Subcutaneous abdominal adipose tissue (tissue), 5 donors: ENCODE results near the gene RABIF.

ENCODE experiments used
- H3K27ac ChIP-seq: one replicate; pipeline ENCODE4 v1.7.0; 2013; ENCODE audit warnings: low read depth, mild to moderate bottlenecking, inconsistent platforms, low read length, moderate library complexity
- H3K27me3 ChIP-seq, 5 donors: one replicate each; pipeline ENCODE4 v1.7.0; 2013; ENCODE audit warnings: low read length in 5 of 5, inconsistent platforms in 1 of 5; ENCODE audit not compliant: control insufficient read depth in 5 of 5, insufficient read depth in 4 of 5
- H3K36me3 ChIP-seq, 5 donors: one replicate each; pipeline ENCODE4 v1.7.0; 2013; ENCODE audit warnings: low read length in 5 of 5; ENCODE audit not compliant: control insufficient read depth in 5 of 5, insufficient read depth in 5 of 5
- H3K4me1 ChIP-seq, 5 donors: one replicate each; pipeline ENCODE4 v1.7.0; 2013; ENCODE audit warnings: low read length in 5 of 5, mild to moderate bottlenecking in 3 of 5, moderate library complexity in 1 of 5; ENCODE audit not compliant: control insufficient read depth in 5 of 5, insufficient read depth in 5 of 5
- H3K4me3 ChIP-seq, 5 donors: one replicate each; pipeline ENCODE4 v1.7.0; 2013; ENCODE audit warnings: low read length in 5 of 5, low read depth in 1 of 5
- H3K9ac ChIP-seq, 5 donors: one replicate each; pipeline ENCODE4 v1.7.0; 2013; ENCODE audit warnings: low read length in 5 of 5, mild to moderate bottlenecking in 4 of 5, moderate library complexity in 3 of 5
- H3K9me3 ChIP-seq, 5 donors: one replicate each; pipeline ENCODE4 v1.7.0; 2013; ENCODE audit warnings: low read length in 5 of 5; ENCODE audit not compliant: control insufficient read depth in 5 of 5
- donor health status: healthy.
- donor health status: healthy.
- donor health status: healthy.
- donor health status: healthy.
- donor health status: healthy.

RABIF gene

DNA sequence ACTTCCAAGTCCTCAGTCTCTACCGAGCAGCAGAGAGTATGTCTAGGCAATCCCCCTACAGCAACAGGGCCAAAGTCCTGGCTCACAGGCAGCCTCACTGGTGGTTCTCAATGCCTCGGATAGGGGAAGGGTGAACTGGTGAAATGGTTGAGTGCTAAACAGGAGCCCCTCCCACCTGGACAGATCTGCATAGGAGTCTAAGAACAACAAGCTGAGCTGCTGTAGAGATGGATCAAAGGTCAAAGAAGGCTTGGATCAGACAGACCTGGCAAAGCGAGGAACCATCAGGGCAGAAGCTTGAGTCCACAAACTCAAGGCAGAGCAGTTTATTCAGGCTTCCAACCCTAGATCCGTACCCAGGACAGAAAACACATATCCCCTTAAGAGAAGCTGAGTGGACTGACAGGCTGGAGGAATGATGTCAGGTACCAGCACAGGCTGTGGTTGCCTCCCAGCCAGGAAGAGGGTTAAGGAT lies 31.8 kb downstream of the RABIF start:
- H3K27me3 ChIP-seq, result no peaks in the 10 kb centered on the region
- no peaks in the 10 kb centered on the region for H3K9me3 ChIP-seq
- no peaks in the 10 kb centered on the region for H3K36me3 ChIP-seq
- H3K4me1 ChIP-seq, result peaks cover 0 to 26% (median 25%) of the 10 kb centered on the region in 5 donors
- no peak overlapping the region for H3K9ac ChIP-seq
- no peak overlapping the region for H3K4me3 ChIP-seq
- H3K27ac ChIP-seq, result no peak overlapping the region

- no peaks in the 10 kb centered on the region for H3K27me3 ChIP-seq
- peaks cover 0 to 19% (median 14%) of the 10 kb centered on the region in 5 donors for H3K4me1 ChIP-seq
- H3K27ac ChIP-seq, result no peak overlapping the region
- H3K9me3 ChIP-seq, result no peaks in the 10 kb centered on the region
- no peak overlapping the region for H3K9ac ChIP-seq
- H3K4me3 ChIP-seq, result no peak overlapping the region
- H3K36me3 ChIP-seq, result no peaks in the 10 kb centered on the region
Measured at GRCh38 chr1:202856014-202856413, 32.9 kb downstream of the RABIF start.

DNA sequence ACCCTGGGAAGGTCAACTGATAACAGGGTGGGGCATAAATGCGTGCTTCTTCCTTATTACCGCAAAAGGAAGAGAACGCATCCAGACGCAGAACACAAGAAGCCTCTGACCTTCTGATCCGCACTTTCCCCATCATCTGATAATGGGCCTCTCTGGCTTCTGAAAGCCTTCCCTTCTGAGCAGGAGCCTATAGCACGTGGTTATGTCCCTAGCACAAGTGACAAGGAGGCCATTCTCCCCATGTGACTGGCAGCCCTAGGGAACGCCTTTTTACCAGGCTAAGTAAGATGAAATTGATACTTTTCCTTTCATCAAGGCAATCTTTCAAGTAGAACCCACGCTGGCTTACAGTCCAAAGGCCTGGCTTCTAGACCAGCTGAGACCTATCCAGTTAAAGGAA lies 34.2 kb downstream of the RABIF start:
- Histone ChIP-seq H3K9me3 (no peaks in the 10 kb centered on the region), H3K27ac (no peak overlapping the region), H3K9ac (no peak overlapping the region), H3K36me3 (no peaks in the 10 kb centered on the region), H3K4me3 (no peak overlapping the region), H3K4me1 (peaks cover 1 to 18% (median 9%) of the 10 kb centered on the region in 5 donors), H3K27me3 (no peaks in the 10 kb centered on the region)

- Histone ChIP-seq H3K4me3 (no peak overlapping the region), H3K36me3 (no peaks in the 10 kb centered on the region), H3K9me3 (no peaks in the 10 kb centered on the region), H3K27ac (no peak overlapping the region), H3K9ac (no peak overlapping the region), H3K27me3 (no peaks in the 10 kb centered on the region), H3K4me1 (peaks cover 0 to 5% (median 0%) of the 10 kb centered on the region in 5 donors)
Measured at GRCh38 chr1:202852163-202852904, 36.6 kb downstream of the RABIF start.

GRCh38 chr1:202850593-202851362 lies 38.2 kb downstream of the RABIF start:
- no peaks in the 10 kb centered on the region for H3K9me3 ChIP-seq
- H3K36me3 ChIP-seq, result no peaks in the 10 kb centered on the region
- H3K4me1 ChIP-seq, result peaks cover 0 to 5% (median 0%) of the 10 kb centered on the region in 5 donors
- H3K9ac ChIP-seq, result no peak overlapping the region
- H3K4me3 ChIP-seq, result no peak overlapping the region
- no peak overlapping the region for H3K27ac ChIP-seq
- no peaks in the 10 kb centered on the region for H3K27me3 ChIP-seq

- Histone ChIP-seq H3K27me3 (peaks cover 0 to 5% (median 0%) of the 10 kb centered on the region in 5 donors), H3K9ac (no peak overlapping the region), H3K27ac (no peak overlapping the region), H3K36me3 (no peaks in the 10 kb centered on the region), H3K4me1 (peaks cover 0 to 5% (median 0%) of the 10 kb centered on the region in 5 donors), H3K9me3 (no peaks in the 10 kb centered on the region), H3K4me3 (no peak overlapping the region)
Measured at GRCh38 chr1:202848191-202848542, 40.8 kb downstream of the RABIF start.

- H3K9me3 ChIP-seq, result no peaks in the 10 kb centered on the region
- H3K27me3 ChIP-seq, result peaks cover 0 to 5% (median 0%) of the 10 kb centered on the region in 5 donors
- no peaks in the 10 kb centered on the region for H3K4me1 ChIP-seq
- no peak overlapping the region for H3K4me3 ChIP-seq
- H3K27ac ChIP-seq, result no peak overlapping the region
- H3K36me3 ChIP-seq, result no peaks in the 10 kb centered on the region
- no peak overlapping the region for H3K9ac ChIP-seq
Measured at GRCh38 chr1:202844935-202845334, 44.0 kb downstream of the RABIF start.

- Histone ChIP-seq H3K9ac (no peak overlapping the region), H3K9me3 (no peaks in the 10 kb centered on the region), H3K36me3 (no peaks in the 10 kb centered on the region), H3K27me3 (peaks cover 0 to 5% (median 0%) of the 10 kb centered on the region in 5 donors), H3K4me1 (no peaks in the 10 kb centered on the region), H3K4me3 (no peak overlapping the region), H3K27ac (no peak overlapping the region)
Measured at GRCh38 chr1:202844259-202844658, 44.7 kb downstream of the RABIF start.

DNA sequence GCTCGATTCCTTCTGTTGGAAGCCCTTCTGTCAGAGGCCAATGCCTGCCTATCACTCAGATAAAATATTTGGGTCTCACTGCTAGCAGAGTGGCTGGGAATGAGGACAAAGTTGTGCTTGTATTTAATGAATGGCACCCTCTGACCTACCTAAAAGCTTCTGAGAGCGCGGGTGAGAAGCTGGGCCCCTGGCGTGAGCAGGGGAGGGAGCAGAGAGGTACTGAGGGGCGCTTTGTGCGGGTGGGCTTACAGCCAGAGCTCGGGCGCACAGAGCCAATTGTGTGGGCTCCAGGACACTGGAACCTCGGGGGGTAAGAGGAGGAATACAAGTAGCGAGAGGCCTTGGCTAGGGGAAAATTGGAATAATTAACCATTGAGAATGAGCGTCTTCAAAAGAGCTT lies 45.9 kb downstream of the RABIF start:
- H3K9me3 ChIP-seq, result no peaks in the 10 kb centered on the region
- no peaks in the 10 kb centered on the region for H3K4me1 ChIP-seq

DNA sequence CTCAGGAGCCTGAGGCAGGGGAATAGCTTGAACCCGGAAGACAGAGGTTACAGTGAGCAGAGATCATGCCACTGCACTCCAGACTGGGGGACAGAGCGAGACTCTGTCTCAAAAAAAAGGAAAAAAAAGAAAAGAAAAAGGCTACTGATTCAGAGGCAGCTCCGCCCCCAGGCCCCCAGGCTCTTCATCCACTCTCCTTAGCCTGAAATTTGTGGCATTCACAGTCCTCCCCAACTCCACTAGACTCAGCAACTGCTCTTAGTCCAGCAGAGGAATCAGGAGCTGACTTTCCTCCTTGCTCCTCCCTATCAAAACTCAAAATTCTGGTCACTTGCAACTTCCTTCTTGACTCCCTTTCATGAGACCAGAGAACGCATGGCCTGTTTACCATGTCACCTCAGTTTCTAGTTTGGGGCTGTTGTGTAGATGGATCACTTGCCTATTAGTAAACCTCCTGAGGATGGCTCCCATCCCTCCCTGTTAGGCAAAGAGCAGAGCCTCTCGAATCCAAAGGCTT lies 51.1 kb downstream of the RABIF start:
- H3K9ac ChIP-seq, result no peak overlapping the region
- no peak overlapping the region for H3K4me3 ChIP-seq
- H3K27me3 ChIP-seq, result peaks cover 0 to 9% (median 3%) of the 10 kb centered on the region in 5 donors
- no peaks in the 10 kb centered on the region for H3K4me1 ChIP-seq
- H3K27ac ChIP-seq, result no peak overlapping the region
- H3K9me3 ChIP-seq, result no peaks in the 10 kb centered on the region
- no peaks in the 10 kb centered on the region for H3K36me3 ChIP-seq

More for the DNA sequence above, 45.9 kb downstream of the RABIF start:
- H3K27me3 ChIP-seq, result peaks cover 0 to 5% (median 0%) of the 10 kb centered on the region in 5 donors
- H3K27ac ChIP-seq, result no peak overlapping the region
- no peak overlapping the region for H3K9ac ChIP-seq
- H3K4me3 ChIP-seq, result no peak overlapping the region
- no peaks in the 10 kb centered on the region for H3K36me3 ChIP-seq
